ENCODE measurements around the gene SLC31A2.

The SLC31A2 gene

GRCh38 chr9:113199683-113200329 is 49.0 kb downstream of the SLC31A2 start:
- Histone ChIP-seq H3K4me1 (ENCODE audit: control insufficient read depth, insufficient read depth, low read length) (no peaks in the 10 kb centered on the region), H3K4me3 (ENCODE audit: low read depth, low read length) (no peak overlapping the region), H3K27ac (ENCODE audit: extremely low read depth, low read depth, low read length) (no peak overlapping the region), H3K36me3 (ENCODE audit: control insufficient read depth in 2 of 2, insufficient read depth in 1 of 2, low read length in 2 of 2) (peaks cover 22 to 73% of the 10 kb centered on the region in 2 experiments), H3K9me3 (ENCODE audit: control insufficient read depth, insufficient read depth, low read depth, low read length) (no peaks in the 10 kb centered on the region)
- TF ChIP-seq ZNF335 (tag by site-specific recombination; conservative IDR thresholded peaks at IDR 0.05) (no peak), ZNF311 (tag by site-specific recombination; IDR thresholded peaks at IDR 0.05; ENCODE audit: borderline replicate concordance) (no peak), ZNF121 (tag by site-specific recombination; IDR thresholded peaks at IDR 0.05) (no peak), ZNF2 (tag by site-specific recombination; IDR thresholded peaks at IDR 0.05) (no peak)
- ChIA-PET CTCF (no interaction called here), POLR2A (interaction anchor here (0.6 to 0.7 kb wide), 2 partner anchors 369 to 394 kb away, joined by 3 to 4 read pairs; no protein-coding TSS in a partner anchor)

DNA sequence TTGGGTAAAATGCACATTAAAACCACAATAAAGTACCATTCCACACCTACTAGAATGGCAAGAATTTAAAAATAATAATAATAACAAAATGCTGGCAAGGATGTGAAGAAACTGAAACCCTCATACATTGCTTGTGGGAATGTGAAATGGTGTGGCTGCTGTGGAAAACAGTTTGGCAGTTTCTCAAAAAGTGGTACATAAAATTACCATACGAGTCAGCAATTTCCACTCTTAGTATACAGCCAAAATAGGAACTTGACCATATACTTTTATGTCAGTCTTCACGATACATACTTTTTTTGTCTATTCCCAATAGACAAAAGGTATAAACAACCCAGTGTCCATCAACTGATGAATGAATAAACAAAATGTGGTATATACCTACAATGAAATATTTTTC is 54.6 kb downstream of the SLC31A2 start:
- H3K36me3 ChIP-seq (ENCODE audit: control insufficient read depth in 2 of 2, insufficient read depth in 1 of 2, low read length in 2 of 2): peaks cover 22 to 70% of the 10 kb centered on the region in 2 experiments
- ChIA-PET CTCF (no interaction called here), POLR2A (no interaction called here)
- H3K9me3 ChIP-seq (ENCODE audit: control insufficient read depth, insufficient read depth, low read depth, low read length): no peaks in the 10 kb centered on the region
- H3K4me1 ChIP-seq (ENCODE audit: control insufficient read depth, insufficient read depth, low read length): no peaks in the 10 kb centered on the region
- H3K4me3 ChIP-seq (ENCODE audit: low read depth, low read length): no peak overlapping the region
- TF ChIP-seq SALL2 (tag by site-specific recombination; IDR thresholded peaks at IDR 0.05; ENCODE audit: borderline replicate concordance) (no peak), ZXDB (tag by site-specific recombination; IDR thresholded peaks at IDR 0.05) (no peak), ZNF112 (tag by site-specific recombination; IDR thresholded peaks at IDR 0.05) (no peak), ZNF626 (tag by site-specific recombination; IDR thresholded peaks at IDR 0.05) (no peak), GLIS1 (tag by site-specific recombination; IDR thresholded peaks at IDR 0.05) (no peak), ZFP3 (tag by site-specific recombination; IDR thresholded peaks at IDR 0.05; ENCODE audit: low read depth) (no peak), HIC1 (tag by site-specific recombination; IDR thresholded peaks at IDR 0.05) (no peak)
- TF ChIP-seq, protein P1, sequence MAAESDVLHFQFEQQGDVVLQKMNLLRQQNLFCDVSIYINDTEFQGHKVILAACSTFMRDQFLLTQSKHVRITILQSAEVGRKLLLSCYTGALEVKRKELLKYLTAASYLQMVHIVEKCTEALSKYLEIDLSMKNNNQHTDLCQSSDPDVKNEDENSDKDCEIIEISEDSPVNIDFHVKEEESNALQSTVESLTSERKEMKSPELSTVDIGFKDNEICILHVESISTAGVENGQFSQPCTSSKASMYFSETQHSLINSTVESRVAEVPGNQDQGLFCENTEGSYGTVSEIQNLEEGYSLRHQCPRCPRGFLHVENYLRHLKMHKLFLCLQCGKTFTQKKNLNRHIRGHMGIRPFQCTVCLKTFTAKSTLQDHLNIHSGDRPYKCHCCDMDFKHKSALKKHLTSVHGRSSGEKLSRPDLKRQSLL (tag by site-specific recombination; IDR thresholded peaks at IDR 0.05): no peak
- TF ChIP-seq, protein P2, sequence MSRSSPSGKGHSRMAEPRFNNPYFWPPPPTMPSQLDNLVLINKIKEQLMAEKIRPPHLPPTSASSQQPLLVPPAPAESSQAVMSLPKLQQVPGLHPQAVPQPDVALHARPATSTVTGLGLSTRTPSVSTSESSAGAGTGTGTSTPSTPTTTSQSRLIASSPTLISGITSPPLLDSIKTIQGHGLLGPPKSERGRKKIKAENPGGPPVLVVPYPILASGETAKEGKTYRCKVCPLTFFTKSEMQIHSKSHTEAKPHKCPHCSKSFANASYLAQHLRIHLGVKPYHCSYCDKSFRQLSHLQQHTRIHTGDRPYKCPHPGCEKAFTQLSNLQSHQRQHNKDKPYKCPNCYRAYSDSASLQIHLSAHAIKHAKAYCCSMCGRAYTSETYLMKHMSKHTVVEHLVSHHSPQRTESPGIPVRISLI (tag by site-specific recombination; IDR thresholded peaks at IDR 0.05): no peak
- no peak overlapping the region for H3K27ac ChIP-seq (ENCODE audit: extremely low read depth, low read depth, low read length)

GRCh38 chr9:113205861-113206260 is 55.1 kb downstream of the SLC31A2 start:
- POLR2A ChIA-PET: interaction anchor here (0.7 kb wide), 1 partner anchor 892 kb away, joined by 3 read pairs; no protein-coding TSS in a partner anchor
- Histone ChIP-seq H3K4me1 (ENCODE audit: control insufficient read depth, insufficient read depth, low read length) (no peaks in the 10 kb centered on the region), H3K4me3 (ENCODE audit: low read depth, low read length) (no peak overlapping the region), H3K27ac (ENCODE audit: extremely low read depth, low read depth, low read length) (no peak overlapping the region), H3K9me3 (ENCODE audit: control insufficient read depth, insufficient read depth, low read depth, low read length) (no peaks in the 10 kb centered on the region), H3K36me3 (ENCODE audit: control insufficient read depth in 2 of 2, insufficient read depth in 1 of 2, low read length in 2 of 2) (peaks cover 22 to 74% of the 10 kb centered on the region in 2 experiments)
- CTCF ChIA-PET: no interaction called here
- TF ChIP-seq ZNF660 (tag by site-specific recombination; IDR thresholded peaks at IDR 0.05) (no peak), KLF7 (tag by site-specific recombination; IDR thresholded peaks at IDR 0.05; ENCODE audit: borderline replicate concordance) (no peak), BCL11B (tag by site-specific recombination; IDR thresholded peaks at IDR 0.05; ENCODE audit: low read depth) (no peak), ZNF561 (tag by site-specific recombination; IDR thresholded peaks at IDR 0.05; ENCODE audit: borderline replicate concordance) (no peak), ZNF391 (tag by site-specific recombination; IDR thresholded peaks at IDR 0.05; ENCODE audit: borderline replicate concordance, low read depth) (no peak), ZNF623 (tag by site-specific recombination; IDR thresholded peaks at IDR 0.05) (no peak), ZNF664 (tag by site-specific recombination; IDR thresholded peaks at IDR 0.05) (no peak), BCL11A (tag by site-specific recombination; IDR thresholded peaks at IDR 0.05; ENCODE audit: low read depth) (no peak), ZNF768 (tag by site-specific recombination; IDR thresholded peaks at IDR 0.05) (no peak), SP7 (tag by site-specific recombination; IDR thresholded peaks at IDR 0.05) (no peak), ZFP69B (tag by site-specific recombination; IDR thresholded peaks at IDR 0.05) (no peak)
- TF ChIP-seq, protein P3, sequence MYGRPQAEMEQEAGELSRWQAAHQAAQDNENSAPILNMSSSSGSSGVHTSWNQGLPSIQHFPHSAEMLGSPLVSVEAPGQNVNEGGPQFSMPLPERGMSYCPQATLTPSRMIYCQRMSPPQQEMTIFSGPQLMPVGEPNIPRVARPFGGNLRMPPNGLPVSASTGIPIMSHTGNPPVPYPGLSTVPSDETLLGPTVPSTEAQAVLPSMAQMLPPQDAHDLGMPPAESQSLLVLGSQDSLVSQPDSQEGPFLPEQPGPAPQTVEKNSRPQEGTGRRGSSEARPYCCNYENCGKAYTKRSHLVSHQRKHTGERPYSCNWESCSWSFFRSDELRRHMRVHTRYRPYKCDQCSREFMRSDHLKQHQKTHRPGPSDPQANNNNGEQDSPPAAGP (tag by site-specific recombination; IDR thresholded peaks at IDR 0.05): no peak

All from HEK293 (cell line).